ENCODE measurements around the gene RALGDS.

DNA sequence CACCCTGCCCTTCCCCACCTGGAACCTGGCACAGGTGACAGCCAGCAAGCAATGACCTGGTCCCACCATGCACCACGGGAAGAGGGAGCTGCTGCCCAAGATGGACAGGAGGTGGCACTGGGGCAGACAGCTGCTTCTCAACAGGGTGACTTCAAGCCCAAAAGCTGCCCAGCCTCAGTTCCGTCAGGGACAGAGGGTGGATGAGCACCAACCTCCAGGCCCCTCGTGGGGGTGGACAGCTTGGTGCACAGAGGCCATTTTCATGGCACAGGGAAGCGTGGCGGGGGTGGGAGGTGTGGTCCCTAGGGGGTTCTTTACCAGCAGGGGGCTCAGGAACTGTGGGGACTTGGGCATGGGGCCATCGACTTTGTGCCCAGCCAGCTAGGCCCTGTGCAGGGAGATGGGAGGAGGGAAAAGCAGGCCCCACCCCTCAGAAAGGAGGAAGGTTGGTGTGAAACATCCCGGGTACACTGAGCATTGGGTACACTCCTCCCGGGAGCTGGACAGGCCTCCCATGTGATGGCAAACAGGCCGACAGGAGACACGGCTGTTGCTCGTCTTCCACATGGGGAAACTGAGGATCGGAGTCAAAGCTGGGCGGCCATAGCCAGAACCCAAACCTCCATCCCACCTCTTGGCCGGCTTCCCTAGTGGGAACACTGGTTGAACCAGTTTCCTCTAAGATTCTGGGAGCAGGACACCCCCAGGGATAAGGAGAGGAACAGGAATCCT is 57.4 kb downstream of the RALGDS start:
- TF ChIP-seq YY1 (IDR thresholded peaks at IDR 0.05; ENCODE audit: extremely low read depth, insufficient replicate concordance, low read depth, low read length) = no peak
- TF ChIP-seq, protein P1, sequence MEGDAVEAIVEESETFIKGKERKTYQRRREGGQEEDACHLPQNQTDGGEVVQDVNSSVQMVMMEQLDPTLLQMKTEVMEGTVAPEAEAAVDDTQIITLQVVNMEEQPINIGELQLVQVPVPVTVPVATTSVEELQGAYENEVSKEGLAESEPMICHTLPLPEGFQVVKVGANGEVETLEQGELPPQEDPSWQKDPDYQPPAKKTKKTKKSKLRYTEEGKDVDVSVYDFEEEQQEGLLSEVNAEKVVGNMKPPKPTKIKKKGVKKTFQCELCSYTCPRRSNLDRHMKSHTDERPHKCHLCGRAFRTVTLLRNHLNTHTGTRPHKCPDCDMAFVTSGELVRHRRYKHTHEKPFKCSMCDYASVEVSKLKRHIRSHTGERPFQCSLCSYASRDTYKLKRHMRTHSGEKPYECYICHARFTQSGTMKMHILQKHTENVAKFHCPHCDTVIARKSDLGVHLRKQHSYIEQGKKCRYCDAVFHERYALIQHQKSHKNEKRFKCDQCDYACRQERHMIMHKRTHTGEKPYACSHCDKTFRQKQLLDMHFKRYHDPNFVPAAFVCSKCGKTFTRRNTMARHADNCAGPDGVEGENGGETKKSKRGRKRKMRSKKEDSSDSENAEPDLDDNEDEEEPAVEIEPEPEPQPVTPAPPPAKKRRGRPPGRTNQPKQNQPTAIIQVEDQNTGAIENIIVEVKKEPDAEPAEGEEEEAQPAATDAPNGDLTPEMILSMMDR (IDR thresholded peaks at IDR 0.05 in 2 of 3, conservative IDR thresholded peaks at IDR 0.05 in 1 of 3; ENCODE audit: borderline replicate concordance in 1 of 3, insufficient read depth in 1 of 3, low read depth in 2 of 3, low read length in 2 of 3) = no peak
- TF ChIP-seq EGR1 (IDR thresholded peaks at IDR 0.05; ENCODE audit: low read depth) = no peak
- no peak for TF ChIP-seq POLR2A (IDR thresholded peaks at IDR 0.05; ENCODE audit: borderline replicate concordance, extremely low read depth, insufficient read depth, insufficient read length)
- no peak for TF ChIP-seq SRF (IDR thresholded peaks at IDR 0.05; ENCODE audit: low read depth)
- TF ChIP-seq EZH2 (IDR thresholded peaks at IDR 0.05) = no peak
- TF ChIP-seq ZFX (IDR thresholded peaks at IDR 0.05) = no peak
- TF ChIP-seq RAD21 (IDR thresholded peaks at IDR 0.05; ENCODE audit: low read depth) = no peak
- no peak for TF ChIP-seq EZH2phosphoT487 (IDR thresholded peaks at IDR 0.05; ENCODE audit: borderline replicate concordance)
- no peak for TF ChIP-seq JUND (IDR thresholded peaks at IDR 0.05)
- TF ChIP-seq POLR2AphosphoS5 (IDR thresholded peaks at IDR 0.05; ENCODE audit: low read depth, low read length) = no peak
- TF ChIP-seq SIN3A (IDR thresholded peaks at IDR 0.05; ENCODE audit: low read depth) = no peak
- TF ChIP-seq, protein P2, sequence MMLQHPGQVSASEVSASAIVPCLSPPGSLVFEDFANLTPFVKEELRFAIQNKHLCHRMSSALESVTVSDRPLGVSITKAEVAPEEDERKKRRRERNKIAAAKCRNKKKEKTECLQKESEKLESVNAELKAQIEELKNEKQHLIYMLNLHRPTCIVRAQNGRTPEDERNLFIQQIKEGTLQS (IDR thresholded peaks at IDR 0.05) = no peak
- no peak for TF ChIP-seq CEBPB (IDR thresholded peaks at IDR 0.05; ENCODE audit: low read depth)
